ENCODE measurements around the gene ARRDC2.
"Not testable (repeated sequence)": the region's sequence is repeated elsewhere in the genome, so short reads cannot be mapped to it uniquely, and the experiment has no call there.

Gene ARRDC2

DNA sequence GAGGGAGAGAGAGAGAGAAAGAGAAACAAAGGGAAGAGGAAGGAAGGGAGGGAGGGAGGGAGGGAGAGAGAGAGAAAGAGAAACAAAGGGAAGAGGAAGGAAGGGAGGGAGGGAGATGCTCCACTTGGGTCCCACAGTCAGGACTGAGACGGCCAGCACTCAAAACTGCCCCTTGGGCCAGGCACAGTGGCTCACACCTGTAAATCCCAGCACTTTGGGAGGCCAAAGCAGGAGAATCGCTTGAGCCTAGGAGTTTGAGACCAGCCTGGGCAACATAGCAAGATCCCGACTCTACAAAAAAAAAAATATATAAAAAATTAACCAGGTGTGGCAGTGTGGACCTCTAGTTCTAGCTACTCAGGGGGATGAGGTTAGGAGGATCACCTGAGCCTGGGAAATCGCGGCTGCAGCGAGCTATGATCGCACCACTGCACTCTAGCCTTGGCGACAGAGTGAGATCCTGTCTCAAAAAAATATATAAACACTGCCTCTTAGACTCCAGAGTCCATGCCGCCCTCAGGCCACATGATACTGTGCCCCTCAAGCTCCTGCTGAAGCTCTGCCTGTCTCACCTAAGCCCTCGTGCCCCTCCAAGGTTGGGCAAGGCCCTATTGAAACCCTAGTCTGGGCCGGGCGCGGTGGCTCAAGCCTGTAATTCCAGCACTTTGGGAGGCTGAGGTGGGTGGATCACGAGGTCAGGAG lies 8.4 kb downstream of the ARRDC2 start:
- DNase-seq (ENCODE audit: low spot score) (no peak), FAIRE-seq (no peak)

GRCh38 chr19:18017275-18018083 lies 9.5 kb downstream of the ARRDC2 start:
- DNase-seq (ENCODE audit: low spot score), result no peak
- no peak for FAIRE-seq

DNA sequence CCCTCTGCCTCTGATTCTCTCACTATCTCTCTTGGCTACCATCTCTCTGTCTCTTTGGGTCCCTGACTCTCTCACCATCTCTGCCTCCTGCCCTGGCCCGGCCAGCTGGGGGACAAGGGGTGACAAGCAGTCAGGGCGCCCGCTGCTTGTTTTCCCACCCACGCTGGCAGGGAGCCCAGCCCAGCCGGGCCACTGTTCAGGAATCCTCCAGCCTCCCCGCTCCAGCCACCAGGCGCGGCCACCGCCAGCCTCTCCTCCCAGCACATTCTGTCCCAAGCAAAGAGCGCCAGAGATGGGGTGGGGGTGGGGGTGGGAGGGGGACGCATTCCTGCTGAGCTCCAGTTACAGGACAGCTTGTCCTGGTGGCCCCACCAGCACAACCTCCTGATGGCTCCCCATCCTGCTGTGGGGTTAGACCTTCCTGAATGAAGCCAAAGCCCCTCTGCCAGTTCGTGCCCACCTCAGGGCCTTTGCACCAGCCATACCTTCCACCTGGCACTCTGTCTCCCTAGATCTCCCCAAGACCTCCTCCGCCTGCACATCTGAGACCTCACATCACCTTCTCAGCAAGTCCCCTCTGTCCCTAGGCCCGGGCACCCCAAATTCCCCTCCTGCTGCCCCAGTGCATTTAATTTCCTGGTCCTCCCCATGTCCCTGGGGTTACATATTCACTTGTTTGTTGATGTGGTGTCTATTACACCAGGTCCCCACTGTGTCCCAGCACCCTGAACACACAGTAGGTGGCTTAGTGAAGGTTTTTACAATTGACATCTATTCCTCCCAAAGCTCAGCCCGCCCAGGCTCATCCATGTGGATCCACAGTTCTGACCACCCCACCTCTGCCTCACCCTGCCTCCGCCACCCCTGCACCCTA lies 12.5 kb downstream of the ARRDC2 start:
- FAIRE-seq (no peak), DNase-seq (ENCODE audit: low spot score) (peak; percentile 57)

DNA sequence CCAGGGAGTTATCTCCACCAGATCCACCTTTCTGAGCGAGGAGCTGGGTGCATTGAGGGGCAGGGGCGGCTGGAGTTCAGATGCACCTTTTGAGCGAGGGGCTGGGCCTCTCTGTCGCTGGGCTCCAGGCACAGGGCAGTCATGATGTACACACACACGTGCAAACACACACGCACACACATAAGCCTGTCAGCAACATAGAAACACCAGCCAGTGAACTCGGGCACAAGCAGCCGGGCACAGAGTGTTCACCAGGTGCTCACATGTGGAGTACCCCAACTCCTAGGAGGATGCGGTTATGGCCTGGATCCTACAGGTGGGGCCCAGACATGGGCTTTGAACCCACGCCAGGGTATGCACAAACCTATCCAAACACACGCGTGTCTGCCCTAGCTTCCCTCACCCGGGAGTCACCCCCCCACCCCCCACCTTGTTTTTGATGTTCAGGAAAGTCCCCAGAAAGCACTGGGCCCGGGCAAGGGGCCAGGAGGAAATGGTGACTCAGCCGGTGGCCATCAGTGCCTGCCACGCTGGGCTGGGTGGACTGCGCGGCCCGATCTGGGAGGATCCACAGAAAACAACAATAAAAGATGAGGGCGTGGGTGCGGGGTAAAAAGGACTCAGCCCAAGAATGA lies 13.3 kb downstream of the ARRDC2 start:
- no peak for FAIRE-seq
- peak; percentile 78 for DNase-seq (ENCODE audit: low spot score)

DNA sequence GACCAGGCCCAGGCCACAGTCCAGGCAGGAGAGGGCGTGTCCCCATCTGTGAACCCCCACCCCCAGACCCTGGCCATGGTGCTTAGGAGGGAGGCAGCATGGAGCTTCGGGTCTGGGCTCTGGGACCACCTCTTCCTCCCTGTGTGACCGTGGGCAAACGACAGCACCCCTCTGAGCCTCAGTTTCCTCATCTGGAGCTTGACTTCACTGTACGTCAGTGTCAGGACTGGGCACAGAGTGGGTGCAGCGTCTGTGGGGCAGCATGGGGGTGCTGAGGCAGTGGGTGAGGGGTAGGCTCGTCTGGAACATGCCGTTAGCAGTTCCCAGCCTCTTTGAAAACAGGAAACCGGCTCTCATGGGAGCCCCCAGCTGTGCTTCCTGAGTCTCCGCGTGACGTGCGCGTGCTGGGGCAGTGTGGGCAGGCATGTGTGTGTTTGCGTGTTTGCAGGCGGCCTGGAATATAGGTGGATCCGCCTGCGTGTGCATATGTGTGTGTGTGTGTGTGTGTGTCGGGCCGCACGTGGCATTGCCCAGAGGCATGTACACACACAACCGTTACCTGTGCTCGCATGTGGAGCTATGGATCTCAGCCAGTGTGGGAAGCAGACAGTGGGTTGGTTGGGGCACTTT lies 15.8 kb downstream of the ARRDC2 start:
- no peak for DNase-seq (ENCODE audit: low spot score)
- FAIRE-seq, result no peak

- DNase-seq (ENCODE audit: low spot score) (no peak), FAIRE-seq (no peak)
These were observed 19.2 kb downstream of the ARRDC2 start for GRCh38 chr19:18027151-18027550.

DNA sequence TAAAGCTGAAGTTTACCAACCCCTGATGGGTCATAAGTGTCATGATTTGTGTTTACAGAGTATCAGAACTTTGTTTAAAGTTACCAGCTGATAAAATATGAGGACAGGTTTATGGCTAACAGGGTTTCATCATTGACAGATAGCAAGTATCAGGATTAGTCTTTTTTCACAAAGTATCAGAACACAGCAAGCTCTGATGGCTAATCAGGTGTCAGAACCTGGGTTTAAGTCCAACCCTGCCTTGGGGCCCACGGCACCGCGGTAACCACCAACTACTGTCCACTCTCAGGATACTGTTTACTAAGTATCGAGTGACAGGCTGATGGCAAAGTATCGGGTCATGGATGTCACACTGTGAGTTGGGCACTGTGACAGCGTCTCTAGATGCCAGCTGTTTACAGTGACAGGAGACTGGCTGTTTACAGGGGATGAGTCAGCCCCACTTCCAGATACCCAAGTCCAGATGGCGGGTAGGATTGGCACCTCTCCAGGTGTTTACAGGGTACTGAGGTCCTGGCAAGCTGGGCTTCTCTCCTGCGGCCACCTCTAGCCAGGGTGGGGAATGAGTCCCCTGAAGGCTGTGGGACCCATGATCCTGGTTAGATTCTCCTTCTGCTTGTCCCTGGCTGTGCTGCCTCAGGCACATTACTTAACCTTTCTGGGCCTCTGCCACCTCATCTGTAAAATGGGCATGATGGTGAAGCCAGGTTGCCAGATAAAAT lies 21.8 kb downstream of the ARRDC2 start:
- DNase-seq (ENCODE audit: low spot score), result peak; percentile 44
- no peak for FAIRE-seq

DNA sequence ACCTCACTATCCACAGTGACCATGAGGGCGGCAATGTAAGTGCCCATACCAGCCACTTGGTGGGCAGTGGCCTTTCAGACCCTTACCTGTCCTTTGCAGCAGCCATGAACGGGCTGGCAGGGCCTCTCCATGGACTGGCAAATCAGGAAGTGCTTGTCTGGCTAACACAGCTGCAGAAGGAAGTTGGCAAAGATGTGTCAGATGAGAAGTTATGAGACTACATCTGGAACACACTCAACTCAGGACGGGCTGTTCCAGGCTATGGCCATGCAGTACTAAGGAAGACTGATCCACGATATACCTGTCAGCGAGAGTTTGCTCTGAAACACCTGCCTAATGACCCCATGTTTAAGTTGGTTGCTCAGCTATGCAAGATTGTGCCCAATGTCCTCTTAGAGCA lies 23.4 kb downstream of the ARRDC2 start:
- not testable (repeated sequence) for FAIRE-seq; DNase-seq (ENCODE audit: low spot score)

DNA sequence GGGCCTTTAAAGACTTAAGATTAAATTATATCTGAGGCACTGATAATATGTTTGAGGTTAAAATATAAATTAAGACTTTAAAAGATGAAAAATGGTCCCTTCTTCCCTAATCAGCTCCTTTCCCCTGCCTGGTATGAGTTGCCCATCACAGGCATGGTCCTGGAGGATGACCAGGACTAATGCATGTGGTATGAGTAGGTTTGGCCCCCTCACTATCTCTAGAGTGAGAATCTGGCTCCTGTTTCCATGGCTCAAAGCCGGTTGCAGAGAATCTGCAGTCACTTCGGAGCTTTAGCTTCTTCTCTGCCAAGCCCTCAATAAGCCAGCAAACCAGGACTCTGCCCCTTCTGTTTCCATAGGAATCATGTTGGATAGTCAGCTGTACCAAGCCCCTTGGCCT lies 24.1 kb downstream of the ARRDC2 start:
- FAIRE-seq; DNase-seq (ENCODE audit: low spot score): not testable (repeated sequence)

GRCh38 chr19:18041054-18041453 lies 33.1 kb downstream of the ARRDC2 start:
- no peak for DNase-seq (ENCODE audit: low spot score)
- no peak for FAIRE-seq

- DNase-seq (ENCODE audit: low spot score), result no peak
- FAIRE-seq, result no peak
These were observed 35.7 kb downstream of the ARRDC2 start for GRCh38 chr19:18043676-18044075.

- DNase-seq (ENCODE audit: low spot score) (peak; percentile 32), FAIRE-seq (no peak)
These were observed 36.9 kb downstream of the ARRDC2 start for GRCh38 chr19:18044825-18045304.

DNA sequence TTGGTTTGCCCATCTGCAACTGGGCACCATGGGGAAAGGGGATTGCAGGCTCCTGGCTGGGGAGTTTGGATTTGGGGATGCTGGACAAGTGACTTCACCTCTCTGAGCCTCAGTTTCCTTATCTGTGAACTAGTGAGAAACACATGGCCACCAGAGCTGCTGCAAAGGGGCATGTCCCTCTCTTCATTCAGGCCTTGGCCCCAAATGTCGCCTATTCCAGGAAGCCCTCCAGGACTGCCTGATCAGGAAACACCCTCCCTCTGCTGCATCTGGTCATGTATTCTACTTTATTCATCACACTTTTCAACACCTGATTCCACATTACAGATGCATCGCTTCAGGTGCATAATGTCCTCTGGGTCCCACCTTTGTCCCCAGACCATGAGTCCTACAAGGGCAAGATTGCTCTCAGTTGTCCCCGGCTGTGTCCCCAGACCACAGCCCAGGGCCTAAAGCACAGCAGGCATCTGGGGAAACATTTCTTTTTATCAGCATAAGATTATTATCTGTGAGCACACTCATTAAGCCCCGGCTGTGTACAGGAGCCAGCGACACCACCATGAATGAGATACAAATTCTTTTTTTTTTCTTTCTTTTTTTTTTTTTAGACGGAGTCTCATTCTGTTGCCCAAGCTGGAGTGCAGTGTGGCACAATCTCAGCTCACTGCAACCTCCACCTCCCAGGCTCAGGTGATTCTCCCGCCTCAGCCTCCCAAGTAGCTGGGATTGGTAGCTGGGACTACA lies 37.5 kb downstream of the ARRDC2 start:
- FAIRE-seq (no peak), DNase-seq (ENCODE audit: low spot score) (no peak)

DNA sequence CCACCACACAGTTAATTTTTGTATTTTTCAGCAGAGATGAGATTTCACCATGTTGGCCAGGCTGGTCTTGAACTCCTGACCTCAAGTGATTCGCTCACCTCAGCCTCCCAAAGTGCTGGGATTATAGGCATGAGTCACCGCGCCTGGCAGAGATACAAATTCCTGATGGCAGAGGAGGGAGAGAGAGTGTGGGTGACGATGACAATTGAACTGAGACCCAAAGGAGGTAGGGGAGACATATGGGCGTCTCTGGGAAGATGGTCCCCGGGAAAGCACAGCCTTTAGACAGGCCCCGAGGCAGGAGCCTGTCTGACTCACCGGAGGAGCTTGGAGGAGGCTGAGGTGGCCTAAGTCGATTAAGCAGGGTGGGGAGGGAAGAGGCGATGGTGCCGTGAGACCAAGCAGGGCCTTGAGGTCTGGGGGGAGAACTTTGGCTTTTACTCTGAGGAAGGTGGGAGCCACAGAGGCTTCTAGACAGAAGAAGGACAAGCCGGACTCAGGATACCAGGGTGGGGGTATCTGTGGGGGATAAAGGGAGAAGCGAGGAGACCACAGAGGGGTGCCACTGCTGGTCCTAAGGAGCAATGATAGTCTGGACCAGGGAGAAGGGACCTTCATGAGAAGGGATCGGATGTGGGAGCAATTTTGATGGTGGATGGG lies 38.2 kb downstream of the ARRDC2 start:
- no peak for FAIRE-seq
- peak; percentile 56 for DNase-seq (ENCODE audit: low spot score)

DNA sequence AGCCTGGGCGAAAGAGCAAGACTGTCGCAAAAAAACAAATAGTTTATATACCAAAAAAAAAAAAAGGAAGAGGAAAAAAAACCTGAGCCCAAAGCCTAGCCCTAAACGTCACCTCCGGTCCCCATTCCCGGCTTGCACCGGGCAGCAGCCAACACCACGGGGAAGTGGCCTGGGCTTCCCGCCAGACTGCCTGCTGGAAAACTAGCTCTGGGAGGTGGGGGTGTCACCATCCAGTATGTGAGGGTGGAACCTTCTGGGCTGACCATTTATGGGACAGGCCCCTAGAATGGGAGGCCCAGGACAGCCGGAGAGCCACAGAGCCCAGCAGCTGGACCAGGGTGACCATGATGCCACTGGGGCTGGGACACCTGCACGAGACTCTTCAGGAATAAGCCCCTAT lies 41.4 kb downstream of the ARRDC2 start:
- DNase-seq (ENCODE audit: low spot score), result no peak
- FAIRE-seq, result no peak

DNA sequence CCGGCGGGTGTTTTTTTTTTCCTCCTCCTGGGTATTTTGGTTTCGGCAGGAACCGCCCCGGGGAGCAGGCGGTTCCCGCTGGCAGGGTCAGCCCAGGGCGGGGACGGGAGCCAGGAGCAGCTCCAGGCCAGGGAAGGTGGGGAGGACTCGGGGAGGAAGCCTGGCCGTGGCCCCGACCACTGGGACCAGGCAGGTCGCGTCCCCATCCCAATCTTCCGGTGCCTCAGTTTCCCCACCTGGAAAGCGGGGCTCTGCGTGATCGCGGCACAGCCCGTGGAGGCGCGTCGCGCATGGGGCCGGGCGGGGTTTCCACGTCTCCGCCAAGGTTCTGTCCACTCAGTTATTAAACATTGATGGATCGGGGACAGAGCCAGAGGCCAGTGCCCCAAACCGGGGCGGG lies 43.9 kb downstream of the ARRDC2 start:
- no peak for DNase-seq (ENCODE audit: low spot score)
- FAIRE-seq, result no peak

- DNase-seq (ENCODE audit: low spot score) (no peak), FAIRE-seq (no peak)
These were observed 45.7 kb downstream of the ARRDC2 start for GRCh38 chr19:18053576-18054219.

DNA sequence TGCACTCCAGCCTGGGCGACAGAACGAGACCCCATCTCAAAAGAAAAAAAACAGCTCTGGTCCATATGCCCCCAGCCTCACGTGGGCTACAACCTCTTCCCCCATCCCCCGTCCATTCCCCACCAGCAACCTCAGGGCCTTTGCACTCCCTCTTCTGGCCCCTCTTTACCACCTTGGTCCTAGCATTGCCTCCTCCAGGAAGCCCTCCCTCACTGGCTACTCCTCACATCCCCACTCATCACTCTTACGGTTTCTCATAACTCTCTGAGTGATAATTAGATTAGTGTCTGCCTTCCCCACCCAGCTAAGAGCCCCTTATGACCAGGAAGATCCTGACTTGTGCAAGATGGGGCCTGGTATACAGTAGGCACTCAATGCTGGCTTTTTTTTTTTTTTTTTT lies 48.0 kb downstream of the ARRDC2 start:
- FAIRE-seq (no peak), DNase-seq (ENCODE audit: low spot score) (no peak)
